MM.1S (cell line): ENCODE results near the gene LURAP1L.

Source experiments
- EZH2 ChIP-seq: fragments of 300-600 bp; sonication (generic); optimal IDR thresholded peaks from 2 replicates; pipeline ENCODE3; 2017; ENCODE audit warnings: low read depth, mild to moderate bottlenecking, antibody characterized with exemption, low read length, mixed read lengths
- EZH2phosphoT487 ChIP-seq: fragments of 300-600 bp; sonication (generic); IDR thresholded peaks from 2 replicates; pipeline ENCODE4 v1.6.1; 2018; ENCODE audit warnings: antibody characterized with exemption, low read length
- TF ChIP-seq, protein P1 (sequence below): fragments of 300-600 bp; sonication (generic); IDR thresholded peaks from 2 replicates; pipeline ENCODE4 v1.5.1; 2016; ENCODE audit warnings: antibody characterized with exemption, low read length, mixed read lengths

DNA sequence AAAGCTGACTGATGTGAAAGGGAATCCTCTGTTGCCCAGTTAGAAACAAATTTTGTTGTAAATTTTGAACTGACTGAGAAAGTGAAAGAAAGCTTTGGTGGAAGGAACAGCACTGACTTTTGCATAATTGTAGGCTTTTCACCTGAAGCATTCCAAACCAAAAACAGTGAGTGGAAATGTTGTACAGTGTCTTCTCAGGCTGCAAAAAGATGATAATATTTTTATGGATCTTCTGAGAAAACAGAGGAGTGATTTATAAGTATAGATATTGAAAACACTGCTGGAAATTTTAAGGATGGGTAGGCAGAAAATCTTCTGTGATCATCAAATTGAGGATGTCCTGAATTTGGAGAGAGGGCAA lies 40.0 kb downstream of the LURAP1L start:
- TF ChIP-seq, protein P1, sequence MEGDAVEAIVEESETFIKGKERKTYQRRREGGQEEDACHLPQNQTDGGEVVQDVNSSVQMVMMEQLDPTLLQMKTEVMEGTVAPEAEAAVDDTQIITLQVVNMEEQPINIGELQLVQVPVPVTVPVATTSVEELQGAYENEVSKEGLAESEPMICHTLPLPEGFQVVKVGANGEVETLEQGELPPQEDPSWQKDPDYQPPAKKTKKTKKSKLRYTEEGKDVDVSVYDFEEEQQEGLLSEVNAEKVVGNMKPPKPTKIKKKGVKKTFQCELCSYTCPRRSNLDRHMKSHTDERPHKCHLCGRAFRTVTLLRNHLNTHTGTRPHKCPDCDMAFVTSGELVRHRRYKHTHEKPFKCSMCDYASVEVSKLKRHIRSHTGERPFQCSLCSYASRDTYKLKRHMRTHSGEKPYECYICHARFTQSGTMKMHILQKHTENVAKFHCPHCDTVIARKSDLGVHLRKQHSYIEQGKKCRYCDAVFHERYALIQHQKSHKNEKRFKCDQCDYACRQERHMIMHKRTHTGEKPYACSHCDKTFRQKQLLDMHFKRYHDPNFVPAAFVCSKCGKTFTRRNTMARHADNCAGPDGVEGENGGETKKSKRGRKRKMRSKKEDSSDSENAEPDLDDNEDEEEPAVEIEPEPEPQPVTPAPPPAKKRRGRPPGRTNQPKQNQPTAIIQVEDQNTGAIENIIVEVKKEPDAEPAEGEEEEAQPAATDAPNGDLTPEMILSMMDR: no peak
- no peak for TF ChIP-seq EZH2
- no peak for TF ChIP-seq EZH2phosphoT487
